Stimulated activated CD8-positive, alpha-beta memory T cell treated with anti-CD3 and anti-CD28 coated beads, Interleukin-7, amount 100 ng/mL, for 4 hours (primary cell): ENCODE data around the gene RANBP3.

Source experiments
- DNase-seq, 2 donors: peaks; one replicate each; pipeline ENCODE4 v3.0.0-alpha.2; 2020; ENCODE audit warnings: low read depth in 2 of 2

RANBP3 gene

DNA sequence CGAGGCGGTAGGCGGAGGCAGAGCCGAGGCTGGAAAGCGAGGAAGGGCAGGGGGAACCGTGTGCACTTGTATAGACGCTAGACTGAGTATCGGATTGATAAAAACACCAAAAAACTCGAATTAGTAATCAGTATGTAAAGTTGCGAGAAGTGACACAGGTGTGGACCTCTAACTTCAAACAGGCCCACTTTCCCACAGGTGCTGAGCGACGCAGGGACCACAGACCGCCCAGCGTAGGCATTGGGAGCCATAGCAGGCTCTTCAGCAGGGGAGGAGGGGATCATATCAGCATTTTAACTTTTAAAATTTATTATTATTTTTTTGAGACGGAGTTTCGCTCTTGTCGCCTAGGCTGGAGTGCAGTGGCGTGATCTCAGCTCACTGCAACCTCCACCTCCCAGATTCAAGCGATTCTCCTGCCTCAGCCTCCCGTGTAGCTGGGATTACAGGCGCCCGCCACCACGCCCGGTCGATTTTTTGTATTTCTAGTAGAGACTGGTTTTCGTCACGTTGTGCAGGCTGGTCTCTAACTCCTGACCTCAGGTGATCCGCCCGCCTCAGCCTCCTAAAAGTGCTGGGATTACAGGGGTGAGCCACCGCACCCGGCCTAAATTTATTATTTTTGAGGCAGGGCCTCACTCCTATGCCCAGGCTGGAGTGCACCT is 72.7 kb downstream of the RANBP3 start:
- DNase-seq = no peak

DNA sequence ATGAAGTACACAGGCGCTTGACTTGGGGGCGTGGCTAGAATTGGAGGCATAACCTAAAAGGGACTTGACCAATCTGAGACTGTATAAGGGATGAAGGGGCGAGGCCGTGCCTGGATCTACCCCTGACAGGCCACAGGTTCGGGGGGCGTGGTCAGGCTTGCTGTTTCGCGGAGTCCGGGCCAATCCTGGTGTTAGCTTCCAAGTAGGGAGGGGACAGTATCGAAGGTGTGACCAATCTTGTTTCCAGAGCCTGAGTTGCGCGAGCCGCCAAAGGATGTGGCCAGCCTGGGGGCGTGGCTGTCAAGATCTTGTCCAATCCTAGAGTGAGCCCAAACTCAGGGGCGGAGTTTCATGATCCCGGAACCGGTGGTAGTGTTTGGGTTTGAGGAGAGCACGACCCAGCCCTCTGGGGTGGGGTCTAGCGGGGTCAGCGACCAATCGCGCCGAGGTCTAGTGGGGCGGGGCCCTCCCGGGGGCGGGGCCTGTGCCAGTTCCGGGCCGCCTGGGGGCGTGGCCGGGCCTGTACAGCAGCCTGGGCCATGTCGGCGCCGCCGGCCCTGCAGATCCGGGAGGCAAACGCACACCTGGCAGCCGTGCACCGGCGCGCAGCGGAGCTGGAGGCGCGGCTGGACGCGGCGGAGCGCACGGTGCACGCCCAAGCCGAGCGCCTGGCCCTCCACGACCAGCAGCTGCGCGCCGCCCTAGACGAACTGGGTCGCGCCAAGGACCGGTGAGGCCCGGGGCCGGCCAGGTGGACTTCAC is 73.4 kb downstream of the RANBP3 start, which contains the start of gene VMAC:
Gene VMAC (plus strand): TSS at position 521 of the 762 bp plus-strand sequence. CDS start 19 bp downstream, at position 540.
- peak; percentile 100 for DNase-seq

DNA sequence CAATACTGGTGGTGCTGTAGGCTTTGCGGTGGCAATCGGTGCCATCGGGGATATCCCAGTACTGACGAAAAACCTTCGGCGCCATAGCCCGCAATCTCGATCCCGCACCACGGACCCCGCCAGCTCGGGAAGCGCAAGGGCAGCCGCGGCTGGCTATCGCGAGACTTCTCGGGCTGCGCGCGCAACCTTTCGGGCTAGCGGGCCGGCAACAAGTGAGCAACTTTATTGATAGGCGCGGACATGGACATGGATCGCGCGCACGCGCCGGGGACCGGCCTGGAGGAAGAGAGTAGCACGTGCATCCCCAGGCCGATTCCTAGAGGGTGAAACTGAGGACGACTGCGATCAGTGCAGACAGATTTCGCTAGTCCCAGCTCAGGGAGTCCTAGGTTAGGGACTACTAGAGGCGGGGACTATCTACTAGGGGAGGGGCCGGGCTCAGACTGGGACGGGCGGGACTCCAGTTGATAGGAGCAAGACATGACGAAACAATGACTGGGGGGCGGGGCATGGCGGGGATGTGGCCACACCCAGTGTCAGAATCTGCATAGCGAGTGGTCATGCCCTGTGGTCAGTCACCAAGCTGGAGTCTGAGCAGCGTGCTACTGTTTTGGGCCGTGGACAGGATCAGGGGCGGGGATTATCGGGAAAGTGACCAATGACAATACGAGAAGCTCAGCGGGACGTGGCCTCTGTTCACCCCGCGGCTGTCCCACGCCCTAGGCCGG is 74.2 kb downstream of the RANBP3 start, which contains the start of gene NDUFA11:
Gene NDUFA11 (minus strand): TSS at position 167 of the 728 bp plus-strand sequence. CDS start 82 bp downstream, at position 85.
- peak; percentile 94 to 96 for DNase-seq

GRCh38 chr19:5903056-5903623 is 74.8 kb downstream of the RANBP3 start:
- no peak for DNase-seq

DNA sequence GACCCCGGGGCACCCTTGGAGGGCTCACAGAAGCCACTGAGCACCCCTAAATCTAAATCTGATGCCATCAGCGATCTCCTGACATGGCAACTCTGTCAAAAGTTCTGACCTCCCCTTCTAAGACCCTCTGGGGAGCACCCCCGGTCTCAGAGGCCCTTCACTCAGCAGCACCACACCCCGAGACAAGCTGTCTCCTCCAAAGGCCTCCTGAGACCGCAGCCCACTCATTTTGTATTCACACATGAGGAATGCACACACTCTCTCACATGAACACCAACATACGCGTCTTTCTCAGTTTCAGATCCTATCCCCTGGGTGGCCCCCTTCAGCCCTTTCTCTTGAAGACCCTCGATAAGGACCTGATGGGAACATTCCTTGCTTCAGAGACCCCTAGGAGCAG is 77.0 kb downstream of the RANBP3 start:
- DNase-seq = no peak

GRCh38 chr19:5899728-5900526 is 78.0 kb downstream of the RANBP3 start:
- no peak for DNase-seq

DNA sequence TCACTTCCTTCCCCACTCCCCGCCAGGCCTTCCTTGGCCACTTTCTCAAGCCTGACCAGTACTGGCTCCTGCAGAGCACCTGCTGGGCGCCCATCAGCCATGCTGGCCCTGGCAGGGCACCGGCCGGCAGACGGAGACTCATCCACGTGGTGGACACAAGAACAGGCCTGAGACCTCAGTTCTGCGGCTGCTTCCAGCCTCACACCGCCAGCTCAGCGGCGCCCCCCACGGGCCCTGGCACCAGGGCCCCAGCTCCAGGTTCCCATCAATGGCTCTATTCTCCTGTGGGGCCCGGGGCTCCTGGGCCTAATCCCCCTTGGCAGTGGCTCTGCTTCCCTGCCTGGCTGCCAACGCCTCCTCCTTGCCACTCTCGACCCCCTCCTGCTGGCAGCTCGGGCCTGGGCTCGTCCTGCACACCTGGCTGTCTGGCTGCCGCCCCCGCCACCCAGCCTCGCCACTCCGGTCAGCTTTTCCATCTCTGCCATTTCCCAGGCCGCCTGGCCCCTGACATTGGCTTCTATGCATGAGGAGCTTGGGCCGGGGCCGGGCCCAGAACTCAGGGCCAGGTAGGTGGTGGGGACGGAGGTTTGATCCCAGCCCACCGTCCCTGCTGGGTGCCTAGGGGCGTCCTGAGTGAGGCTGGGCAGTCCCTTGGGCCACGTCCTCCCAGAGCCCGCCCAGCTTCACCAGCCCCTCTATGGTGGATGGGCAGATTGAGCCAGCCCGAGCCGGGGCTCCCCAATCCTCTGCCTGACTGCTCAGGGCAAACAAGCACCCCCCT is 80.6 kb downstream of the RANBP3 start:
- no peak for DNase-seq

GRCh38 chr19:5896365-5897076 is 81.4 kb downstream of the RANBP3 start:
- DNase-seq = no peak

DNA sequence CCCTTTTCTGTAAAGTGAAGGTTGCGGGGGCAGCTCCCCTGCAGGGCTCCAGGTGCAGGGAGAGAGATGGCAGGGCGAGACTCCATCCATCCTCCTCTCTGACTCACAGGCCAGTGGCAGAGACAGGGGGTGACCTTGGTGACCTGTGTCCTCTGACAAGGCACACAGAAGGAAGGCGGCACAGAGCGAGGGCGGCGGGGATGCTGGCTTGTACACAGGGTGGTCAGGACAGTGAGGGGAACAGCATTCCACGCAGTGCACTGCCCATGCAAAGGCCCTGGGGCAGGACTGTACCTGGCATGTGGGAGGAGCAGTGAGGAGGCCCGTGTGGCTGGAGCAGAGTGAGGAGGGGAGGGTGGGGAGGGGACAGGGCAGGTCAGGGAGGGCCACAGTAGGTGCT is 82.0 kb downstream of the RANBP3 start:
- DNase-seq = no peak

DNA sequence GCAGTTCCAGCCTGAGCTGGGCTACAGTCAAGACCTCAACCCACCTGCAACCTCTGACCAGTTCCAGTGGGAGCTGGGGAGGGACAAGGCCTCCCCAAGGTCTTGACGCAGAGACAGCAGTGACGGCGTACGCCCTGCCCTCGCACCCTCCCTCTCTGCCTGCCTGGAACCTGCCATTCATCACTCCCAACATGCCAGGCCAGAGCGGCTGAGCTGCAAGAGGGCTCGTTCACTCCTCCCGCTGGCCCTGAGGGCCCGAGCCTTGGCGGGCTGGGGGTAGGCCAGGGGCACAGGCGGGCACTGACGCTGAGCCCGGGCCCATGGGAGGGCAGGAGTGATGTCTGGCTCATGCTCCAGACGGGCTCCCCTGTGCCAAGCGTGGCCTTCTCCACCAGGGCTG is 82.5 kb downstream of the RANBP3 start:
- DNase-seq = no peak

DNA sequence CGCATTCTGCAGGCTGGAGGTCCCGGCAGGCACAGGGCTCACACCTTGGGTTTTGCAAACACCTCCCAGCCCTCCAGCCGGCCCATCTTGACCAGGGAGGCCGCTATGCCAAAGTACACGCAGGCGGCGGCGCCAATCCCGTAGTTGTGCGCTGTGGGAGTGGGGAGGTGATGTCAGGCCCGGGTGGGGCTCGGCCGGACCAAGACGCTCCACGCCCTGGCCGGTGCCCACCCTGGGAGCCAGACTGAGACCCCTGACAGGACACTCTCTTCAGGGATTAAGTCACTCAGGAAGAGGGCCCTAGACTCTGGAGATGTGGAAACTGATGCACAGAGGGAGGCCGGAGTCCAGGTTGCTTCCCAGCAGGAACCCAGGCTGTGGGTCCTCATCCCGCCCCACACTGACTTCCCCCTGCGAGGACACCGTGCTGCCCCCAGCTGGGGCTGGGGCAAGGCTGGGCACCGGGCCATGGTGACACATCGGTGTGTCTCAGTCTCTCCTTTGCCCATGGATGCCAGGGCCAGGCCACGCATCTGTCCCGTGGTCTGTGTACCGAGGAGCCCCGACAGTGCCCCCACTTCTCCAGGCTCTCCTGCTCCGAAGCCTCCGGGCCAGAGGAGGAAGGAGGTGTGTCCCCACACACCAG is 83.1 kb downstream of the RANBP3 start:
- no peak for DNase-seq

GRCh38 chr19:5893907-5894703 is 83.8 kb downstream of the RANBP3 start:
- DNase-seq = no peak

- no peak for DNase-seq
Observed at GRCh38 chr19:5893296-5893903, 84.5 kb downstream of the RANBP3 start.

DNA sequence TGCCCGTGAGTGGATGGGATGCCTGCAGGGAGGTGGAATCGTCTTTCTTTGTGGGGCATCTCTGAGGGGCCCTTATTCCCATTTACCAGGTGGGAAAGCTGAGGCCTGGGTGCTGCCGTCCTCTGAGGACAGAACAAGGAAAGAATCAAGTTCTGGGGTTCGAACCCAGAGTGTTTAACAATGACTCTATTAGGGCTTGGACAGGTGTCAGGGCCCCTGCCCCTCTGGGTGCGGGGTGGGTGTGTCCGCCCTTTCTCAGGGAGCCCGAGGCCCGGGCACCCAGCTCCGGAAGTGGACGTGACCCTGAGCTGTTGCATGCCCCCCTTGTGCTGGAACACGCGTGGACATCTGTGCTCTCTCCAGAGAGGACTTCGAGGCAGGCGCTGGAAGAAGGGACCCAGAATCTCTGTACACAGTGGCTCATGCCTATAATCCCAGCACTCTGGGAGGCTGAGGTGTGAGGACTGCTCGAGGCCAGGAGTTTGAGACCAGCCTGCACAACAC is 85.1 kb downstream of the RANBP3 start:
- no peak for DNase-seq

DNA sequence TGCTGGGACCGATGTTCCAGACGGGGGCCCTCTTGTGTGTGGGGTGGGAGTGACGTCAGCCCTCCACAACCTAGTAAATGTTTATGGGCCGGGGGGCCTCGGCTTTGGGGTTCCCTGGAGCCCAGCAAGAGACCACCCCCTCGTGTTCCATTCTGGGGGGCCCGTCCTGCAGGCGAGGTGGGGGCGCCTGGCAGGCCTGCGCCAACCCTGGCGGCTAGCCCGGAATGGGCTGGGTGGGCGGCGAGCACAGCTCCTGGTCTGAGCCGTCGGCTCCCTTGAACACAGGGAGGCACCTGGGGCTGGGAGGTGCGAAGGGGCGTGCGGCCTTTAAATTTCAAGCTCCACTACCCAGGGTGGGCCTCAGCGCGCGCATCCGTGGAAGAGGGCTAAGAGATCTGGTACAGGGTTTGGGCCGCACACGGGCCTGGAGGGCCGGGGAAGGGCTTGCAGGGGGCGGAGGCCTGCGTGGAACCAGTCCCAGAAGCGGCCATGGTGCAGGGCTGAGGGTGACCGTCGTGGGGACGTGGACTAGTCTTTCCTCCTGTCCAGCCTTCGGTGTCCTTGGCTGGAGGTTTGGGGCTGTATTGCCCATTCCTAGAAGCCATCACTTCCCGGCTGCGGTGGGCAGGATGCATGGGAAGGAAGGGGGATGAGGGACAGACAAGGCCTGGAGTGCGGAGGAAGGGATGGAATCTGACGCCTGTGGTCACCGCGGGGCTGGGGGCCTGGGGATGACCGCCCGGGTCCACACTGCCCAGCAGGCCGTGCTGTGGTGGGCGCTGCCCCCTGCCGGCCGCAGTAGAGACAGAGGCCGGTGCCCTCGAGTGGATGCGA is 85.8 kb downstream of the RANBP3 start:
- no peak for DNase-seq

DNA sequence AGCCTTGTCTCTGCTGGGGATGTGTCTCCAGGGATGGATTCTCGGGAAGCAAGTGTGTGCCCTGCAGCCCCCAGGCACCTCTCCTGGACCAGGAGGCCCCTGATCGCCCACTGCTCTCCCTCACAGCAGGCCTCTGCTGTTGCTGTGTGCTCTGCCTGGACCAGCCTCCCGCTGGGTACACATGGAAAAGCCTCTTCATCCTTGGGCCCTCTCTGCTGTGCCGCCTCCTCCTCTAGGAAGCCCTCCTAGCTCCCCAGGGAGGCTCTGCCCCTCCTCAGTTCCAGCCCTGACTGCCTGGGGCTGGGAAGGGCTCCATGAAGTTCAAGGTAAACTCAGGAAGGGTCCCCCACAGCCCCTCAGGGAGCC is 86.4 kb downstream of the RANBP3 start:
- no peak for DNase-seq

DNA sequence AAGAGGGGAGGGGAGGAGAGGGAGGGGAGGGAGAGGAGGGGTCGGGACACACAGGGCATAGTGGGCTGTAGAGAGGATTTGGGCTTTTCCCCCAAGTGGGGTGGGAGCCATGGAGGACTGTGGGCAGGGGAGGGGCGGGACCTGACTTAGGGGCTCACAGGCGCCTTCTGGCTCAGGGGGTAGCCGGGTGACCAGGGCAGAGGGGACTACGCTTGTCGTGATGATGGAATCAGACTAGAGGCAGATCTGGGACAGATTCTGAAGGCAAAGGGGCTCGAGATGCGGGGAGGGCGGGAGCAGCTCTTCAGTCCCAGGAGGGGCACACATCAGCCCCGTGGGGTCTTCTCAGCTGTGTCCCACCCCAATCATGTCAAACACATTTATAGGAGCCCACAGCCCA is 87.8 kb downstream of the RANBP3 start:
- DNase-seq = no peak
